Neural crest cell (in vitro differentiated cells): ENCODE results near the gene FBXL7. TPM values are rescaled to one million over a fixed set of nuclear protein-coding genes. Genes with fewer than 3 reads are reported as not detected.

Experiments
- DNase-seq: peaks from one replicate; pipeline ENCODE4 v3.0.0; 2021; ENCODE audit warnings: low read depth, mixed read lengths, low spot score
- H3K27ac Mint-ChIP-seq: one replicate; pipeline ENCODE4 v1.8.0; 2021; ENCODE audit warnings: mild to moderate bottlenecking, mixed read lengths; ENCODE audit not compliant: unreplicated experiment
- H3K27me3 Mint-ChIP-seq: 2 replicates; pipeline ENCODE4 v1.8.0; 2021; ENCODE audit warnings: low read depth, mild to moderate bottlenecking, mixed read lengths
- H3K36me3 Mint-ChIP-seq: 2 replicates; pipeline ENCODE4 v1.8.0; 2021; ENCODE audit warnings: low read depth, mild to moderate bottlenecking, mixed read lengths
- H3K4me1 Mint-ChIP-seq: 2 replicates; pipeline ENCODE4 v1.8.0; 2021; ENCODE audit warnings: mixed read lengths
- H3K4me3 Mint-ChIP-seq: one replicate; pipeline ENCODE4 v1.8.0; 2021; ENCODE audit warnings: mild to moderate bottlenecking, mixed read lengths
- H3K9me3 Mint-ChIP-seq: 2 replicates; pipeline ENCODE4 v1.8.0; 2021; ENCODE audit warnings: mixed read lengths
- CTCF ChIP-seq: fragments of 200-600 bp; sonication (generic); conservative IDR thresholded peaks from 2 replicates; pipeline ENCODE4 v1.5.0; 2021; ENCODE audit warnings: antibody characterized with exemption, mild to moderate bottlenecking
- total RNA-seq: library from RNA; stranded (reverse); gene quantifications from 2 replicates; pipeline ENCODE4 v1.2.1, GENCODE V29; 2021

The FBXL7 gene
- total RNA-seq, 1 donor from 2014 or later, result 20.8 TPM

GRCh38 chr5:15887093-15887492 lies 387.1 kb downstream of the FBXL7 start:
- no peaks in the 10 kb centered on the region for H3K9me3 Mint-ChIP-seq
- H3K4me3 Mint-ChIP-seq, result no peak overlapping the region
- no peaks in the 10 kb centered on the region for H3K4me1 Mint-ChIP-seq
- H3K27me3 Mint-ChIP-seq, result no peaks in the 10 kb centered on the region
- no peak for DNase-seq
- no peak overlapping the region for H3K27ac Mint-ChIP-seq
- TF ChIP-seq CTCF, result no peak
- H3K36me3 Mint-ChIP-seq, result peaks cover under 1% of the 10 kb centered on the region

GRCh38 chr5:15889001-15889400 lies 389.0 kb downstream of the FBXL7 start:
- peaks cover 5% of the 10 kb centered on the region for H3K36me3 Mint-ChIP-seq
- TF ChIP-seq CTCF, result no peak
- no peaks in the 10 kb centered on the region for H3K4me1 Mint-ChIP-seq
- H3K9me3 Mint-ChIP-seq, result no peaks in the 10 kb centered on the region
- no peak overlapping the region for H3K4me3 Mint-ChIP-seq
- no peak overlapping the region for H3K27ac Mint-ChIP-seq
- no peak for DNase-seq
- H3K27me3 Mint-ChIP-seq, result no peaks in the 10 kb centered on the region

GRCh38 chr5:15893866-15894265 lies 393.9 kb downstream of the FBXL7 start:
- peaks cover 8% of the 10 kb centered on the region for H3K36me3 Mint-ChIP-seq

GRCh38 chr5:15897656-15898055 lies 397.7 kb downstream of the FBXL7 start:
- Mint-ChIP-seq H3K4me3 (no peak overlapping the region), H3K9me3 (no peaks in the 10 kb centered on the region), H3K27ac (no peak overlapping the region), H3K27me3 (no peaks in the 10 kb centered on the region), H3K36me3 (peaks cover 5% of the 10 kb centered on the region), H3K4me1 (peaks cover 13% of the 10 kb centered on the region)
- TF ChIP-seq CTCF, result no peak
- no peak for DNase-seq

More at GRCh38 chr5:15893866-15894265, 393.9 kb downstream of the FBXL7 start:
- no peak for DNase-seq
- Mint-ChIP-seq H3K4me3 (no peak overlapping the region), H3K27me3 (no peaks in the 10 kb centered on the region), H3K27ac (no peak overlapping the region), H3K9me3 (no peaks in the 10 kb centered on the region), H3K4me1 (no peaks in the 10 kb centered on the region)
- no peak for TF ChIP-seq CTCF

GRCh38 chr5:15898641-15899040 lies 398.7 kb downstream of the FBXL7 start:
- H3K4me1 Mint-ChIP-seq, result peaks cover 13% of the 10 kb centered on the region
- no peak for DNase-seq
- no peak overlapping the region for H3K27ac Mint-ChIP-seq
- H3K4me3 Mint-ChIP-seq, result no peak overlapping the region
- TF ChIP-seq CTCF, result no peak
- no peaks in the 10 kb centered on the region for H3K27me3 Mint-ChIP-seq
- peaks cover 5% of the 10 kb centered on the region for H3K36me3 Mint-ChIP-seq
- H3K9me3 Mint-ChIP-seq, result no peaks in the 10 kb centered on the region

- peaks cover 13% of the 10 kb centered on the region for H3K4me1 Mint-ChIP-seq
Measured at GRCh38 chr5:15899481-15899880, 399.5 kb downstream of the FBXL7 start.

More at GRCh38 chr5:15899481-15899880, 399.5 kb downstream of the FBXL7 start:
- DNase-seq, result no peak
- Mint-ChIP-seq H3K36me3 (peaks cover 5% of the 10 kb centered on the region), H3K27ac (no peak overlapping the region), H3K9me3 (no peaks in the 10 kb centered on the region), H3K27me3 (no peaks in the 10 kb centered on the region), H3K4me3 (no peak overlapping the region)
- no peak for TF ChIP-seq CTCF
